Liver (tissue), 9 donors: Measurements from ENCODE around the gene DNAJB4. TPM values are rescaled to one million over a fixed set of nuclear protein-coding genes. Genes with fewer than 3 reads are reported as not detected.

Experiments
- DNase-seq: peaks from one replicate; pipeline ENCODE4 v3.0.0-alpha.2; 2017; ENCODE audit warnings: low spot score
- H3K27ac ChIP-seq, 2 donors: one replicate each; pipeline ENCODE4 v1.7.0; 2013; ENCODE audit warnings: inconsistent platforms in 2 of 2, low read length in 2 of 2, control low read depth in 1 of 2, low read depth in 1 of 2, mild to moderate bottlenecking in 1 of 2
- H3K27me3 ChIP-seq, 4 donors: one replicate each; pipeline versions ENCODE4 v1.6.1 to v1.7.0; 2013; ENCODE audit warnings: low read length in 3 of 4, inconsistent platforms in 1 of 4, mild to moderate bottlenecking in 1 of 4, moderate library complexity in 1 of 4; ENCODE audit not compliant: control insufficient read depth in 4 of 4, insufficient read depth in 4 of 4
- H3K36me3 ChIP-seq, 4 donors: one replicate each; pipeline versions ENCODE4 v1.6.1 to v1.7.0; 2013; ENCODE audit warnings: low read length in 3 of 4, mild to moderate bottlenecking in 3 of 4, low read depth in 1 of 4, moderate library complexity in 1 of 4; ENCODE audit not compliant: control insufficient read depth in 4 of 4, insufficient read depth in 3 of 4
- H3K4me1 ChIP-seq, 4 donors: one replicate each; pipeline versions ENCODE4 v1.6.1 to v1.7.0; 2013; ENCODE audit warnings: low read length in 3 of 4, mild to moderate bottlenecking in 3 of 4, moderate library complexity in 1 of 4; ENCODE audit not compliant: control insufficient read depth in 4 of 4, insufficient read depth in 4 of 4
- H3K4me3 ChIP-seq, 3 donors: one replicate each; pipeline versions ENCODE4 v1.6.1 to v1.7.0; 2013; ENCODE audit warnings: low read length in 3 of 3, control low read depth in 1 of 3, low read depth in 1 of 3, mild to moderate bottlenecking in 1 of 3
- H3K9ac ChIP-seq, 2 donors: one replicate each; pipeline ENCODE4 v1.7.0; 2013; ENCODE audit warnings: low read length in 2 of 2, mild to moderate bottlenecking in 2 of 2, moderate library complexity in 2 of 2, control low read depth in 1 of 2, low read depth in 1 of 2
- H3K9me3 ChIP-seq, 4 donors: one replicate each; pipeline versions ENCODE4 v1.6.1 to v1.7.0; 2013; ENCODE audit warnings: low read length in 3 of 4; ENCODE audit not compliant: control insufficient read depth in 4 of 4
- FOXA1 ChIP-seq: IDR thresholded peaks from 2 replicates; pipeline ENCODE4 v1.6.1; 2016; ENCODE audit warnings: antibody characterized with exemption
- FOXA2 ChIP-seq: IDR thresholded peaks from 2 replicates; pipeline ENCODE4 v1.6.1; 2016; ENCODE audit warnings: antibody characterized with exemption
- GABPA ChIP-seq, 2 donors: IDR thresholded peaks in 1 of 2; conservative IDR thresholded peaks in 1 of 2; 2 replicates each; pipeline ENCODE4 v1.6.1; 2016; ENCODE audit warnings: antibody characterized with exemption in 2 of 2, mild to moderate bottlenecking in 1 of 2, moderate library complexity in 1 of 2
- JUND ChIP-seq, 2 donors: IDR thresholded peaks; 2 replicates each; pipeline ENCODE4 v1.6.1; 2016; ENCODE audit warnings: antibody characterized with exemption in 2 of 2
- NR2F2 ChIP-seq: IDR thresholded peaks from 2 replicates; pipeline ENCODE4 v1.6.1; 2016; ENCODE audit warnings: antibody characterized with exemption
- RAD21 ChIP-seq, 2 donors: IDR thresholded peaks; 2 replicates each; pipeline ENCODE4 v1.6.1; 2016; ENCODE audit warnings: antibody characterized with exemption in 2 of 2, mild to moderate bottlenecking in 2 of 2
- RXRA ChIP-seq, 2 donors: IDR thresholded peaks; 2 replicates each; pipeline ENCODE4 v1.6.1; 2017 to 2018; ENCODE audit warnings: antibody characterized with exemption in 2 of 2, mild to moderate bottlenecking in 1 of 2
- SP1 ChIP-seq: IDR thresholded peaks from 2 replicates; pipeline ENCODE4 v1.6.1; 2018; ENCODE audit warnings: antibody characterized with exemption, mild to moderate bottlenecking
- WGBS: extraction: QIAGEN DNeasy Blood & Tissue Kit; methylation state at CpG from one replicate; pipeline ENCODE4 v1.1.7; 2013; 5-methylcytosine and 5-hydroxymethylcytosine counted together
- polyA plus RNA-seq, 2 donors: library from polyadenylated mRNA; stranded (reverse) in 1 of 2; unstranded in 1 of 2; fragments of 200-250 nt in 1 of 2; fragments of >200 nt in 1 of 2; fragmentation: Nextera tagmentation in 1 of 2; extraction: Ambion mirVana in 1 of 2; gene quantifications; one replicate each; pipeline versions ENCODE4 v1.2.1 to v1.2.3, GENCODE V29; 2013 to 2015
- total RNA-seq, 2 donors: library from RNA; depleted of rRNA; stranded (reverse); fragments of >200 nt; gene quantifications; one replicate each; pipeline ENCODE4 v1.2.3, GENCODE V29; 2014
- TF ChIP-seq, protein P1 (sequence below): IDR thresholded peaks from 2 replicates; pipeline ENCODE4 v1.6.1; 2016; ENCODE audit warnings: antibody characterized with exemption
- TF ChIP-seq, protein P2 (sequence below): IDR thresholded peaks from 2 replicates; pipeline ENCODE4 v1.6.1; 2016; ENCODE audit warnings: antibody characterized with exemption, mild to moderate bottlenecking
- TF ChIP-seq, protein P3 (sequence below): IDR thresholded peaks from 2 replicates; pipeline ENCODE4 v1.6.1; 2016; ENCODE audit warnings: antibody characterized with exemption
- TF ChIP-seq, protein P4 (sequence below): IDR thresholded peaks from 2 replicates; pipeline ENCODE4 v1.6.1; 2016; ENCODE audit warnings: antibody characterized with exemption
- donor health status: healthy.
- donor health status: healthy.
- donor health status: healthy.
- donor health status: healthy.
- donor health status: healthy.

Gene DNAJB4
- total and polyA plus RNA-seq, 4 donors: 5.7 to 21.6 (median 10.0) TPM

DNA sequence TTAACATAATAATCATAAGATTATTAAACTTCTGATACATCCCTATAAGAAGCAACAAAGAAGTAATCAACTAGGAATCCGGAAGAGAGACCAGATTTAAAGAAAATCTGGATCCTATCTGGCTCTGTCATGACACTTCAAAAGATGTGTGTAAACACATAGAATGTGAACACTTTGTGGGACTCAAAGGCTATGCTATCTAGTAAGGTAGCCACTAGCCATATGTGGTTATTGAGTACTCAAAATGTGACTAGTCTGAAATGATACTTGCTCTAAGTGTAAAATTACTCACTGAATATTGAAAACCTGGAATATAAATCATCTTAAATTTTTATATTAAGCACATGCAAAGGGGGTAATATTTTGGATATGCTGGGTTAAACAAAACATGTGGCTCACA is 34.5 kb upstream of the DNAJB4 start:
- 84% methylated on average over 1 of the region's 1 CpG for WGBS
- no peak overlapping the region for H3K27ac ChIP-seq
- H3K9ac ChIP-seq: no peak overlapping the region
- peaks cover under 1 to 4% (median 2%) of the 10 kb centered on the region in 4 donors for H3K4me1 ChIP-seq
- no peaks in the 10 kb centered on the region for H3K27me3 ChIP-seq
- H3K9me3 ChIP-seq: no peaks in the 10 kb centered on the region
- TF ChIP-seq, protein P1, sequence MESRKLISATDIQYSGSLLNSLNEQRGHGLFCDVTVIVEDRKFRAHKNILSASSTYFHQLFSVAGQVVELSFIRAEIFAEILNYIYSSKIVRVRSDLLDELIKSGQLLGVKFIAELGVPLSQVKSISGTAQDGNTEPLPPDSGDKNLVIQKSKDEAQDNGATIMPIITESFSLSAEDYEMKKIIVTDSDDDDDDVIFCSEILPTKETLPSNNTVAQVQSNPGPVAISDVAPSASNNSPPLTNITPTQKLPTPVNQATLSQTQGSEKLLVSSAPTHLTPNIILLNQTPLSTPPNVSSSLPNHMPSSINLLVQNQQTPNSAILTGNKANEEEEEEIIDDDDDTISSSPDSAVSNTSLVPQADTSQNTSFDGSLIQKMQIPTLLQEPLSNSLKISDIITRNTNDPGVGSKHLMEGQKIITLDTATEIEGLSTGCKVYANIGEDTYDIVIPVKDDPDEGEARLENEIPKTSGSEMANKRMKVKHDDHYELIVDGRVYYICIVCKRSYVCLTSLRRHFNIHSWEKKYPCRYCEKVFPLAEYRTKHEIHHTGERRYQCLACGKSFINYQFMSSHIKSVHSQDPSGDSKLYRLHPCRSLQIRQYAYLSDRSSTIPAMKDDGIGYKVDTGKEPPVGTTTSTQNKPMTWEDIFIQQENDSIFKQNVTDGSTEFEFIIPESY: no peak
- TF ChIP-seq SP1 (no peak), GABPA (IDR thresholded peaks at IDR 0.05 in 1 of 2, conservative IDR thresholded peaks at IDR 0.05 in 1 of 2) (no peak), NR2F2 (no peak)
- TF ChIP-seq, protein P2, sequence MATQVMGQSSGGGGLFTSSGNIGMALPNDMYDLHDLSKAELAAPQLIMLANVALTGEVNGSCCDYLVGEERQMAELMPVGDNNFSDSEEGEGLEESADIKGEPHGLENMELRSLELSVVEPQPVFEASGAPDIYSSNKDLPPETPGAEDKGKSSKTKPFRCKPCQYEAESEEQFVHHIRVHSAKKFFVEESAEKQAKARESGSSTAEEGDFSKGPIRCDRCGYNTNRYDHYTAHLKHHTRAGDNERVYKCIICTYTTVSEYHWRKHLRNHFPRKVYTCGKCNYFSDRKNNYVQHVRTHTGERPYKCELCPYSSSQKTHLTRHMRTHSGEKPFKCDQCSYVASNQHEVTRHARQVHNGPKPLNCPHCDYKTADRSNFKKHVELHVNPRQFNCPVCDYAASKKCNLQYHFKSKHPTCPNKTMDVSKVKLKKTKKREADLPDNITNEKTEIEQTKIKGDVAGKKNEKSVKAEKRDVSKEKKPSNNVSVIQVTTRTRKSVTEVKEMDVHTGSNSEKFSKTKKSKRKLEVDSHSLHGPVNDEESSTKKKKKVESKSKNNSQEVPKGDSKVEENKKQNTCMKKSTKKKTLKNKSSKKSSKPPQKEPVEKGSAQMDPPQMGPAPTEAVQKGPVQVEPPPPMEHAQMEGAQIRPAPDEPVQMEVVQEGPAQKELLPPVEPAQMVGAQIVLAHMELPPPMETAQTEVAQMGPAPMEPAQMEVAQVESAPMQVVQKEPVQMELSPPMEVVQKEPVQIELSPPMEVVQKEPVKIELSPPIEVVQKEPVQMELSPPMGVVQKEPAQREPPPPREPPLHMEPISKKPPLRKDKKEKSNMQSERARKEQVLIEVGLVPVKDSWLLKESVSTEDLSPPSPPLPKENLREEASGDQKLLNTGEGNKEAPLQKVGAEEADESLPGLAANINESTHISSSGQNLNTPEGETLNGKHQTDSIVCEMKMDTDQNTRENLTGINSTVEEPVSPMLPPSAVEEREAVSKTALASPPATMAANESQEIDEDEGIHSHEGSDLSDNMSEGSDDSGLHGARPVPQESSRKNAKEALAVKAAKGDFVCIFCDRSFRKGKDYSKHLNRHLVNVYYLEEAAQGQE: no peak
- H3K4me3 ChIP-seq: no peak overlapping the region
- DNase-seq: no peak
- H3K36me3 ChIP-seq: peaks cover 8 to 39% (median 31%) of the 10 kb centered on the region in 4 donors

DNA sequence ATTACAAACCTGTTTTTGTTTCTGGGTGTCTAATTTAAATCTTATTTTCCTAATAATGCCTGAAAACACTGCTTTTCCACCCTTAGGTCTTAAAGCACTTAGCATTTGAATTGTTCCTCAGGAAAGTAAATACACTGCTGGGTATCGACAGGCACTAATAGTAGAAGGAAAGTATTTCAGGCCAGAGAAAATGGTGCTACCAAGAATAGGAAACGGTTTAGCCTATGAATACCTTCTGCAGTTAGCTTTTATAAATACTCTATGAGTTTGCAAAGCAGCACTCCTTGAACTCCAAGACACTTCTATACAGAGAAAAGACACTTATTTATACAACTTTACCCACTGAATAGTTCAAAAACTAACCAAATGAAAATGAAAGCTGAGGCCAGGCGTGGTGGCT is 32.7 kb upstream of the DNAJB4 start:
- H3K27me3 ChIP-seq: no peaks in the 10 kb centered on the region
- DNase-seq: no peak
- 90% methylated on average over 3 of the region's 3 CpGs for WGBS
- no peak overlapping the region for H3K9ac ChIP-seq
- peaks cover 9 to 19% (median 13%) of the 10 kb centered on the region in 4 donors for H3K4me1 ChIP-seq
- H3K4me3 ChIP-seq: no peak overlapping the region
- H3K36me3 ChIP-seq: peaks cover 3 to 23% (median 15%) of the 10 kb centered on the region in 4 donors
- no peak overlapping the region for H3K27ac ChIP-seq
- H3K9me3 ChIP-seq: no peaks in the 10 kb centered on the region
- TF ChIP-seq, protein P2: no peak
- TF ChIP-seq FOXA1: no peak
- TF ChIP-seq JUND (IDR thresholded peaks at IDR 0.05): no peak
- TF ChIP-seq, protein P3, sequence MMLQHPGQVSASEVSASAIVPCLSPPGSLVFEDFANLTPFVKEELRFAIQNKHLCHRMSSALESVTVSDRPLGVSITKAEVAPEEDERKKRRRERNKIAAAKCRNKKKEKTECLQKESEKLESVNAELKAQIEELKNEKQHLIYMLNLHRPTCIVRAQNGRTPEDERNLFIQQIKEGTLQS: no peak
- no peak for TF ChIP-seq RXRA (IDR thresholded peaks at IDR 0.05)
- TF ChIP-seq FOXA2: no peak
- TF ChIP-seq, protein P4, sequence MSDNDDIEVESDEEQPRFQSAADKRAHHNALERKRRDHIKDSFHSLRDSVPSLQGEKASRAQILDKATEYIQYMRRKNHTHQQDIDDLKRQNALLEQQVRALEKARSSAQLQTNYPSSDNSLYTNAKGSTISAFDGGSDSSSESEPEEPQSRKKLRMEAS: no peak
- TF ChIP-seq RAD21 (IDR thresholded peaks at IDR 0.05): no peak
